NCI-H1694 treated with DMSO at 0.1 percent for 48 hours (cell line): ENCODE results near the gene CDK6.

Experiments
- DNase-seq: peaks from one replicate; lab custom pipeline; 2025; lab: John Stamatoyannopoulos, UW

Gene CDK6

DNA sequence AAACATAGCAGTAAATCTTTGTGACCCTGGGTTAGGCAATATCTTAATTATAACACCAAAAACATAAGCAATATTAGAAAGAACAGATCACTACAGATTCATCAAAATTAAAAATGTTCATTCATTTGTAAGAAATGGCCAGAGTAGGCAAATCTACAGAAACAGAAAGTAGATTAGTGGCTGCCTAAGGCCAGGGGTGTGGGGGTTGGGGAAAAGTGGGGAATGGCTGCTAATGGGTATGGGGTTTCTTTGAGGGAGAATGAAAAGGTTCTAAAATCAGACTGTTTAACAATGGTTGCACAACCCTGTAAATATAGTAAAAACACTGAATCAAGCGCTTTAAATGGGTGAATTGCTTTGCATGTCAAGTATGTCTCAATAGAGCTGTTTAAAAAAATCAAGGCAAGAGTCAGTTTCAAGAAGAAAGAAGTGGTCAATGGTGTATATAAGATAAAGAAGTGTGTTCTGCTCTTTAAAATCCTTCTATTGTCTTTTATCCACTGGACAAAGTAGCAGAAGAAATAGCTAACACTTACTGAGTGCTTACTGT, 42.6 kb downstream of the CDK6 start:
- DNase-seq = no peak

- no peak for DNase-seq
Observed at GRCh38 chr7:92790992-92791391, 45.4 kb downstream of the CDK6 start.

DNA sequence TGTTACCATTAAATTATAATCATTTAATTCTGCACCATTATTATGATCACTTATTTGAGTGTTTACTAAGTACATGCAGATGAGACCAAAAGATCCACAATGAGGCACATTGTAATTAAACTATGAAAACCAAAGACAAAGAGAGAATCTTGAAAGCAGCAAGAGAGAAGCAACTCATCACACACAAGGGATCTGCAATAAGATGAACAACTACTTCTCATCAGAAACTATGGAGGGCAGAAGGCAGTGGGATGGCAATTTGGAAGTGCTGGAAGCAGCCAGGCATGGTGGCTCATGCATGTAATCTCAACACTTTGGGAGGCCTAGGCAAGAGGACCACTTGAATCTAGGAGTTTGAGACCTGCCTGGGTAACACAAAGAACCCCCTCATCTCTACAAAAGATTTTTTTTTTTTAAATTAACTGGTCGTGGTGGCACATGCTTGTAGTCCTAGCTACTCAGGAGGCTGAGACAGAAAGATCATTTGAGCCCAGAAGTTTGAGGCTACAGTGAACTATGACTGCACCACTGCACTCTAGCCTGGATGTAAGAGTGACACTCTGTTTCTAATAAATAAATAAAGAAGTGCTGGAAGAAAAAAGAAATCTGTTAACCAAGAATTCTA, 47.7 kb downstream of the CDK6 start:
- DNase-seq = no peak

DNA sequence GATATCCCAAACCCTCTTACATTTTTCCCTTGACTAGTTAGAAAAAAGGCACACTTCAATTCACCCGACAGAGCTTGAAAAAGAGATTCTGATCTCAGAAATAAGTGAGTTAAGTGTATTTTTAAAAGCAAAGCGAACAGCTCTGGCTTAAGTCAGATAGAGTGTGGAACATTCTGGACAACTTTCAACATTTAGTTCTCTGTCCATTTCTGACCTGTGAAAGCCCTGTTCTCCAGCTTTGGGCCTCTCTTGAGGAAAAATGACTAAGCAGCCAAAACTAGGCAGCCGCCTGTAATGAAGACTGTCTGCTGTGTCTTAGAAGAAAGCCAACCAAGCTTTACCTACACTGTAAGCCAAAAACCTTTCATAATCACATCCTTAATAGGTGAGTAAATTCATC, 50.5 kb downstream of the CDK6 start:
- no peak for DNase-seq

DNA sequence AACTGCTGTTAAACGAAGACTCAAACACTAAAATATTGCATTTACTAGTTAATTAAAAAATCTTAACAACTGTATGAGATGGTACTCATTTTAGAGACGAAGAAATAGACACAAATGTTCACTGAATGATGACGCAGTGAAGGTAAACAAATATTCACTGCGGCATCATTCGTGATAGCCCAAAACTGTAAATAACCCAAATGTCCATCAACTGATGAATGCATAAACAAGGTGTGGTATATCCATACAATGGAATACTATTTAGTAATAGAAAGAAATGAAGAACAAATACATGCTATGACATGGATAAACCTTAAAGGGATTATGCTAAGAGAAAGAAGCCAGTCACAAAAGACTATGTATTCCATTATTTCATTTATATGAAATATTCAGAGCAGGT, 51.4 kb downstream of the CDK6 start:
- no peak for DNase-seq

- DNase-seq = no peak
Observed at GRCh38 chr7:92783260-92784201, 52.8 kb downstream of the CDK6 start.

DNA sequence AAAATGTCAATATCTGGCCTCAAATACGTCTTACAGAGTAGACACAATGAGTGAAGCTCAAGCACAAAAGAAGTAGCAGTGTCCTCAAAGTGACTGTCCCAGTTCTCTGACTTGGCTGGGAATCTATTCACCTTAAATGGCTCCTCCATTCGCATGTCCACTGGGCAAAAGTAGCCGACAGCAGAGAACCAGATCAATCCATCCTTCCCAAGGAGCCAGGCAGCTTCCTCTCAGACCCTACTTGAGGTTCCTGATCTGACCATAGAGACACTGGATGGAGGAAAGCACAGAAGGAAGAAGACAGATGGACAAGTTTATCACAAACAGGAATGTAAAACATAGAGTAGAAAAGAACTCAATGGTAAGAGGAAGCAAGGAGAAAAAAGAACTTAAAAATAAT, 53.5 kb downstream of the CDK6 start:
- DNase-seq = no peak

DNA sequence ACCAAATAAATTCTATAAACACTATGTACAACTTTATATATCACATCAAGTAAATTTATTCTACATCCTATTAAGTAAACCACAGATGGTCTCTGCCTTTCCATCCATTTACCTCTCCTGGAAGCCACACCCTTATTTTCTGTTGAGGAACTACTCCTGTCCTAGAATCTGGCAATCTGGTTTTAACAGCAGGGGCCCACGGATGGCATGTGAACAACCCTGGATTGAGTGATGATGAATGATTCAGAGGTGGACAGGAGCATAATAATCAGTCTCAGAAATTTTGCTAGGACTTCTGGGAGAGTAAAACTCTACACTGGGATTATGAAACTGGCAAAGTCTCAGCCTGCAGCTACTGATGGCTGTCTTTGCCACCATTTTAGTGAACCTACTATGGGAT, 54.1 kb downstream of the CDK6 start:
- DNase-seq = no peak

- no peak for DNase-seq
Observed at GRCh38 chr7:92781117-92781720, 55.2 kb downstream of the CDK6 start.

DNA sequence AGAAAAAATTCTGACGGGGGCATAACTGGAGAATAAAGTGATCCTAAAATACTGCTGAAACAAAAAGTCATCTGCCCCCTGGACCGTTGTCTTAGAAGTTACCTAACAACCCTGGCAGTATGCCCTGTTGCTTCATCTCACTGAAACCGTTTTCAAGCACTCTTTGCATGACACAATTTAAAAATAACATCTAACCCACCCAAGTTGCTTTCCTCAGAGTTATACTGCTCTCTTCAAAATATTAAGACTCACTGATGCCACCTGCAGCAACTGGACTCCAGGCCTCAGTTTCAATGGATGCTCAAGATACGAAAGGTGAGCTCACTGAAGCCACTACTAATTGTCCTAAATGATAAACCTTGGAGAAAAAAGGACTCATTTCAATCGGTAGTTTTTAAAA, 57.4 kb downstream of the CDK6 start:
- DNase-seq = no peak

DNA sequence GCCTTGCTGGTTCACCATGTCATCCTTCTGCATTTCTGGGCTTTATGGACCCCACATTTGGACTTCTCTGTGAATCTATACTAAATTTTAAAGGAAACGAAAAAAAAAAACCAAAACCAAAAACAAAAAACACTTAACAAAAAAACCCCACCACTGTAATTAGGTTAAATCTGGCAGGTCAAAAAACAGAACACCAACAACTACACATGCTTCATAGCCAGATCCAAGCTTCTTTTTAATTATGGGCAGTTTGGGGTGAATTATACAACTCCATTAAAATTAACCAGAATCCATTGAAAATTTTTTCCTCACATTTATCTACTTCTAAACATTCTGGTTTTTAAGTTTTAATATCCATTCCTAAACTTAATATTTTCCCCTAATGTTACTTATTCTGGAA, 58.4 kb downstream of the CDK6 start:
- no peak for DNase-seq

DNA sequence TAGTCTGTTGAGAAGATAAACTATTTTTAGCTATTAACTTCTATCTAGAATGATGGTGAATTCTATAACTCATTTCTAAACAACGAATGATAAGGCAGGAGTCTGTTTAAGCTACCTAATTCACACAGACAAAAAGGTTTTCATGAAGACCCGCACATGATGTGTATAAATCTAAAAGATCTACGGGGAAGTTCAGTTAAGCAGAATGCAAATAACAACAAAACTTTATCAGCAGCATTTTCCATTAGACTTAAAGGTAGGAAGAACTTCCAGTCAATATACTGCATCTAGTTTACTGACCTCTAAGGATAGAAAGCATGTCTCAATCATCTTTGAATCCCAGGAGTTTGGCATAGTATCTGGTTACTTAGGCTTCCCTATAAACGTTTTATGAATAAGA, 62.6 kb downstream of the CDK6 start:
- no peak for DNase-seq

DNA sequence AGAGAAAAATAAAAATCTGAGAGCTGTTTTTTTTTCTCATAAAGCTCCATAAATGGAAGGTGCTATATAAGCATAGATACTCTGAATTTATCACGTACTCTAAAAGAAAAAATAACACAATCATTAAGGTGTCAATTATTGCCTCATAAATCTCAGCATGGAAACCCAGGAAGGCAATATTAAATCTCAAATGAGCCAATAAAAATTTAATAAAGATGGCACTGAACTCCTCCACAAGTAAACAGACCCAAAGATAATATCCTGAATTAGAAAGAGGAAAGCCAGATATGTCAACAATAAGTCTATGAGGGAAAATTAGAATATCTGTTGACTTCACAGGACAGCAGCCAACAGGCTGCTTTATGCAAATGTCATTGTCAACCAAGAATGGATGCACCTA, 66.5 kb downstream of the CDK6 start:
- no peak for DNase-seq

DNA sequence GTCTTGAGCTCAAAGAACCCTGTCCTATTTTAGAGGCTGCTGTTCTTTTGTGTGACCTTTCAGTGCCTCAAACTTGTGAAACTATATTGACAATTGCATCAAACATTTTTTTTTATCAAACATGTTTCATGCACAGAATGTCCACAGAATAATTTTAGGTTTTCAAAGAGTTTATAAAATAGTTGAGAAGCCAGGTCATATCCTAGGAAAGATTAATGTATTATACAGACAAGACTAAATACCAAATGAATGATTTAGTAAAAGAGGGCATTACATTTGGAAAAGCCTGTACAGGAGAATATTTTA, 67.0 kb downstream of the CDK6 start:
- no peak for DNase-seq

DNA sequence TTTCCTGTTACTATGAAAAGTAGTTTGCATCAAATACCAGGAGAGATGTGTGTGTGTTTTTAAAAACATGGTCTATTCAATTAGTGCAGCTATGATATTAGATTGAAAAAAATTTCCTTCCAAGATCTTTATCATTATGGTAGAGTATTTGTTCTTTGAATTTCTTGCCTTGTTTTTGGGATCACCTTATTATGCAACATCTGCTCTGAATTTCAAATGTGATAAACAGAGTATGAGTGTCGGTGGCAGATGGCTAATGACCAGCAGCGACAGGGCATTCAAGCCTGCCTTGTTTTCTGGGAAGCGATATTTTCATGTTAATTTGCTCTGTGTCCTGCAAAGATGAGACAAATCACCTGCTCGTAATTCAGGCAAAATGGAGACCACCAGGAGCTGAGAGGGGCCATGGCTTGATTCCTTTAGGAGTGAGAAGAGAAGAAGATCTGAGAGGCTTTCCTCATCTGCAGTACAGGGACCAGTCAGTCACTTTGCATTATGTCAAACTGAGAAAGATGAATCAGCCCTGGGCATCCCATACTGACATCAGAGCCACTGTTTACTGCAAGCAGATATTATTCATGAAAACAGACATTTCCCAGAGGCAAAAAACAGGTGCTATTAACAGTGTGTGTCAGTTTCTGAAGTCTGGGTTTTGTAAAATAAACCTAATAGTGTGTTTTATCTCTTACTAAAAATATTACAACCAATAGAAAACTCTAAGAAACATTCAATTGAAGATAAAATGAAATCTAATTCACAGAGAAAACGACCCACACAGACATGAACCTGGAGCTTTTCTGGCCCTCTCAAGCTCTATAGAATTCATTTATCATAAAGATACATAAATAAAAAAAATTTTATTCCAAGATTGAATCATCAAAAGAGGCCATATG, 67.6 kb downstream of the CDK6 start:
- DNase-seq = peak; percentile 56

GRCh38 chr7:92767437-92767836, 68.9 kb downstream of the CDK6 start:
- no peak for DNase-seq

- DNase-seq = no peak
Observed at GRCh38 chr7:92766461-92767003, 69.8 kb downstream of the CDK6 start.

- no peak for DNase-seq
Observed at GRCh38 chr7:92765725-92766124, 70.6 kb downstream of the CDK6 start.

GRCh38 chr7:92763636-92764423, 72.5 kb downstream of the CDK6 start:
- DNase-seq = no peak

DNA sequence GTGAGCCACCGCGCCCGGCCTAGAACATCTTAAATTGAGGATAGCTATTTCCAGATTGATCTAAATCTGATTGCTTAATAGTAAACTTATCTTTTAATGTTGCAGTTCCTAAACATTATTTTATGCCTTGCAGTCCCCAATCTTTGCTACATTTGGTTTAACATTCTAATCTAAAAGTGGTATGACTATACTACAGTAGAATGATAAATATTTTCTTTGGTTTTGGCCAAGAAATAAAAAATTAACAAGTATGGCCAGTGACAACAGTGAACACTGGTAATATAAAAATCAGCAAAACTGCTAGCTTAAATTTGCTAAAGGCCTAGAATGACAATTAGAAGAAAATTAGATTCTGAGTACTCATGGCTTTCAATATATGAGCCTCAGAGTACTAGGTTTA, 73.5 kb downstream of the CDK6 start:
- DNase-seq = no peak
